Raji (cell line): ENCODE data around the gene SSH2.

Source experiments
- POLR2A ChIP-seq: IDR thresholded peaks from 2 replicates; pipeline ENCODE4 v1.6.1; 2011; ENCODE audit warnings: low read depth, low read length, control low read depth; ENCODE audit not compliant: insufficient read depth

SSH2 gene

GRCh38 chr17:29669266-29669665, 260.8 kb downstream of the SSH2 start:
- no peak for TF ChIP-seq POLR2A

GRCh38 chr17:29667969-29668368, 262.1 kb downstream of the SSH2 start:
- no peak for TF ChIP-seq POLR2A

- TF ChIP-seq POLR2A = no peak
These were observed 264.6 kb downstream of the SSH2 start for GRCh38 chr17:29665481-29665810.

GRCh38 chr17:29664743-29665480, 265.1 kb downstream of the SSH2 start:
- no peak for TF ChIP-seq POLR2A

GRCh38 chr17:29663155-29663554, 266.9 kb downstream of the SSH2 start:
- TF ChIP-seq POLR2A = no peak

- TF ChIP-seq POLR2A = no peak
These were observed 268.8 kb downstream of the SSH2 start for GRCh38 chr17:29661213-29661612.

GRCh38 chr17:29659155-29659554, 270.9 kb downstream of the SSH2 start:
- no peak for TF ChIP-seq POLR2A

GRCh38 chr17:29655323-29655722, 274.7 kb downstream of the SSH2 start:
- TF ChIP-seq POLR2A = no peak

- no peak for TF ChIP-seq POLR2A
These were observed 275.9 kb downstream of the SSH2 start for GRCh38 chr17:29653995-29654714.

- TF ChIP-seq POLR2A = no peak
These were observed 277.1 kb downstream of the SSH2 start for GRCh38 chr17:29652976-29653375.

GRCh38 chr17:29650396-29650795, 279.6 kb downstream of the SSH2 start:
- no peak for TF ChIP-seq POLR2A

GRCh38 chr17:29649359-29649758, 280.7 kb downstream of the SSH2 start:
- TF ChIP-seq POLR2A = no peak

- TF ChIP-seq POLR2A = no peak
These were observed 282.0 kb downstream of the SSH2 start for GRCh38 chr17:29648005-29648404.

- TF ChIP-seq POLR2A = no peak
These were observed 284.4 kb downstream of the SSH2 start for GRCh38 chr17:29645515-29646051.

GRCh38 chr17:29643817-29644160, 286.2 kb downstream of the SSH2 start:
- TF ChIP-seq POLR2A = no peak

- no peak for TF ChIP-seq POLR2A
These were observed 287.8 kb downstream of the SSH2 start for GRCh38 chr17:29642171-29642611.
